Mucosa of descending colon (tissue), 3 donors: ENCODE data around the gene TCHP. TPM values are rescaled to one million over a fixed set of nuclear protein-coding genes. Genes with fewer than 3 reads are reported as not detected.

Experiments
- ATAC-seq: fragments of 200-7000 bp; cut with Tn5 transposase; one replicate; pipeline ENCODE4 v1.9.1; 2020; ENCODE audit warnings: mild to moderate bottlenecking, moderate library complexity
- DNase-seq, 3 donors: peaks; one replicate each; pipeline ENCODE4 v3.0.0-alpha.2; 2020
- H3K36me3 ChIP-seq: fragments of 200-600 bp; one replicate; pipeline ENCODE4 v1.8.0; 2021; ENCODE audit warnings: low read depth, mild to moderate bottlenecking
- H3K4me1 ChIP-seq: fragments of 200-600 bp; one replicate; pipeline ENCODE4 v1.8.0; 2021; ENCODE audit warnings: low read depth, mild to moderate bottlenecking
- H3K4me3 ChIP-seq: fragments of 200-600 bp; one replicate; pipeline ENCODE4 v1.8.0; 2021; ENCODE audit warnings: mild to moderate bottlenecking
- H3K9me3 ChIP-seq: fragments of 200-600 bp; one replicate; pipeline ENCODE4 v1.8.0; 2021; ENCODE audit warnings: mild to moderate bottlenecking
- intact Hi-C, 2 donors: fragments of 100-400 bp; cut with DNase I in 1 of 2; cut with micrococcal nuclease in 1 of 2; formaldehyde crosslinking; loops; one replicate each; pipeline versions ENCODE4 v1.11.0 to v1.11.1; 2022; cut with DNase I, micrococcal nuclease
- total RNA-seq, 3 donors: library from RNA; stranded (reverse); fragmentation: NEBNext Ultra II Directional in 2 of 3; extraction: Animal tissue kit (Norgen Biotek cat#: 25700) in 2 of 3; gene quantifications; one replicate each; pipeline versions ENCODE4 v1.2.1 to v1.2.4, GENCODE V29; 2021 to 2023
- TF ChIP-seq, protein P1 (sequence below): fragments of 200-600 bp; IDR thresholded peaks from one replicate; pipeline ENCODE4 v1.8.0; 2022; ENCODE audit warnings: antibody characterized with exemption, mild to moderate bottlenecking
- donor health status: DM: no; HTN: no; CAD: no; lungs with moderate emphysema.
- donor health status: DM: no; HTN: no; CAD: no.
- donor health status: DM: no; HTN: yes; CAD: no.

Gene TCHP
- total RNA-seq, 3 donors from 2014 or later = 24.7 to 27.8 (median 24.9) TPM

DNA sequence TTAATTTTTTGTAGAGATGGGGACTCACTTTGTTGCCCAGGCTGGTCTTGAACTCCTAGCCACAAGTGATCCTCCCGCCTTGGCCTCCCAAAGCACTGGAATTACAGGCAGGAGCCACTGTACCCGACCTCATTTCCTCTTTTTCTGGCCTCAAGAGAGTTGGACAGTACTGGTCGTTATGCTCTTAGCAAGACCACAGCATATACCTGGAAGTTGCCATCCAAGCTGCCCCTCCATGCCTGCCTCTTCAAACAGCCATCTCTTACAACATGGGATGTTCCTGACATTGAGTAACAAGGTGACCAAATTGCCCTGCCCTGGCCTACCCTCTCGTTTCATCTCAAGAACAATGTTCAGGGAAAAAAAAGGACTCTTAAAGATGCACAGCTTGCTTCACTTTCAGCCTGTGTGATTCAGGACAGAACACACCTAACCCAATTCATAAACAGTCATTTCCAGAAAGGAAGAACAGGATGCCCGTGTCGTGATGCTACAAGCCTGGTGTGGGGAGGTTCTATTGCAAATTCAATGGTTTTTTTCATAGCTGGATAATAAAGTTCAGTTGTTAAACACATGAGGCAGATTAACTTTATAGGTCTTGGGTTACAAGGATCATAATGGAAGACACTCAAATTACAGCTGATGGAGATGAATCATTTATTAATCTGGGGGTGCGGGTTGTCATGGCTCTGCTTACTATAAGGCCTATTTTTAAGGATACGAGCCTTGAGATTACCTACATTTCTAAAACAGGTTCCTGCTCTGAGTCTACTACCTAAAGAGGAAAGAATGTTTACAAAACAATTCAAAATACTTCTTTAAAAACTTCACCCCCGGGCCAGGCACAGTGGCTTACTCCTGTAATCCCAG lies 31.7 kb upstream of the TCHP start:
- intact Hi-C loops = no loop called here
- no peaks in the 10 kb centered on the region for H3K9me3 ChIP-seq
- TF ChIP-seq, protein P1, sequence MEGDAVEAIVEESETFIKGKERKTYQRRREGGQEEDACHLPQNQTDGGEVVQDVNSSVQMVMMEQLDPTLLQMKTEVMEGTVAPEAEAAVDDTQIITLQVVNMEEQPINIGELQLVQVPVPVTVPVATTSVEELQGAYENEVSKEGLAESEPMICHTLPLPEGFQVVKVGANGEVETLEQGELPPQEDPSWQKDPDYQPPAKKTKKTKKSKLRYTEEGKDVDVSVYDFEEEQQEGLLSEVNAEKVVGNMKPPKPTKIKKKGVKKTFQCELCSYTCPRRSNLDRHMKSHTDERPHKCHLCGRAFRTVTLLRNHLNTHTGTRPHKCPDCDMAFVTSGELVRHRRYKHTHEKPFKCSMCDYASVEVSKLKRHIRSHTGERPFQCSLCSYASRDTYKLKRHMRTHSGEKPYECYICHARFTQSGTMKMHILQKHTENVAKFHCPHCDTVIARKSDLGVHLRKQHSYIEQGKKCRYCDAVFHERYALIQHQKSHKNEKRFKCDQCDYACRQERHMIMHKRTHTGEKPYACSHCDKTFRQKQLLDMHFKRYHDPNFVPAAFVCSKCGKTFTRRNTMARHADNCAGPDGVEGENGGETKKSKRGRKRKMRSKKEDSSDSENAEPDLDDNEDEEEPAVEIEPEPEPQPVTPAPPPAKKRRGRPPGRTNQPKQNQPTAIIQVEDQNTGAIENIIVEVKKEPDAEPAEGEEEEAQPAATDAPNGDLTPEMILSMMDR = no peak
- H3K4me1 ChIP-seq = peaks cover 56% of the 10 kb centered on the region
- ATAC-seq = peak; percentile 61
- no peak for DNase-seq
- no peak overlapping the region for H3K4me3 ChIP-seq
- no peaks in the 10 kb centered on the region for H3K36me3 ChIP-seq

DNA sequence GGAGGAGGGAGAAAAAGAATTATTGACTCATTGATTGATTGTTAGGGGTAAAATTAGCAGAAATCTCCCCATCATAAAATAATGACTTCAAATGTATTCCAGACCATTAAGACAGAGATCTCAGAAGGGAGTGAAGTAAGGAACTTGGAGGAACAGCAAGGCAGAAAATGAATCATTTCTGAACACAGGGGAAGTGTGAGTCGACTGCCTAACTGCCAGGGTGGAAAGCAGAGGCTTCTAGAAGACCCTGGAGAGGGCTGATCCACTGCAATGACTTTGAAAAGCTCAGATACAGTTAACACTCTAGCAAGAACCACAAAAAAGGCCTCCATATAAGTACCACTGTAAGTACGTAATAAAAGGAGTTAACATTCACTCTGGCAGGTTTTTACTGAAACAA lies 29.4 kb upstream of the TCHP start:
- peaks cover 44% of the 10 kb centered on the region for H3K4me1 ChIP-seq
- TF ChIP-seq, protein P1 = no peak
- no peaks in the 10 kb centered on the region for H3K9me3 ChIP-seq
- intact Hi-C loops = no loop called here
- H3K4me3 ChIP-seq = no peak overlapping the region
- DNase-seq (no peak), ATAC-seq (no peak)
- H3K36me3 ChIP-seq = no peaks in the 10 kb centered on the region

DNA sequence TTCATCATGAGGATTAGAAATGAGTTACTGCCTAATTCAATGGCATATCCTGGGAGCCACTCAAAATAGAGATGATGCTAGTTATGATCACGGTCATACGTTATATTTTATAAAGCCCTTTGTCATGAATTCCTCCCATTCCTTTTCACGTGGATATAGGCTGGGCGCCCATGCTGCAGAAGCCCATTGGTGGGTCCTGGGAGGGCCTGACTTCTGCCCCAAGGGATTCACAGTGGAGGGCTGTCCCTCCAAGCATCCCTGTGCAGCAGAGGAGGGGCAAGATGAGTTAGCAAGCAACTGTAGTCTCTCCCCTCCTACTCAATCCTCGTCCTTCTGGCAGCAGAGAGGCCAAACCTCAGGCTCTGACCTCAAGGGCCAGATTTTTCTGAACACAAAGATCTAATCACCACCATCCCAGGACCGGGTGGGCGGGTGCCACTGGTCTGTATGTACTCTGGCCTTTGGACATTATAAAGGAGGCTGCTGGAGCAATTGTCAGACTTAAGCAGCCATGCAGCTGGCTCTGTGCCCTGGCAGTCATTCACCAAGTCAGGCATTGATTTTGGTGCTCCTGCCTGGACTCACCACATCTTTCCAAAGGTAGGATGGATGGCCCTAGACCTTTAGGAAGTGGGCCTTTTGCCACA lies 28.3 kb upstream of the TCHP start:
- Histone ChIP-seq H3K9me3 (no peaks in the 10 kb centered on the region), H3K36me3 (no peaks in the 10 kb centered on the region), H3K4me3 (no peak overlapping the region), H3K4me1 (peaks cover 44% of the 10 kb centered on the region)
- TF ChIP-seq, protein P1 = no peak
- peak; percentile 78 for ATAC-seq
- DNase-seq = peak; percentile 84 to 93 (median 85)
- intact Hi-C loops = no loop called here

DNA sequence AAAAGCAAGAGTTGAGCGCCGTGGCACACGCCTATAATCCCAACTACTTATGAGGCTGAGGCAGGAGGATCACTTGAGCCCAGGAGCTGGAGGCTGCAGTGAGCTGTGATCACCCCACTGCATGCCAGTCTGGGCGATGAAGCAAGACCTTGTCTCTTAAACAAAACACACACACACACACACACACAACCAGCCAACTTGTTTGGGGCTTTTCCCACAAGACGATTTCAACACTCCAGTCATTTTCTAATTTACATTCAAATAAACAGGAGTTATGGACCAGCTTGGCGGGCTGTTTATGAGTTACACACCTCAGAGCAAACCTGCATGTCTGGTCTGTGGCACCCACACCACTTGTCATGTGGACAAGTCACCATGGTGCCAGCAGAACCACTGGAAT lies 26.4 kb upstream of the TCHP start:
- peaks cover 43% of the 10 kb centered on the region for H3K4me1 ChIP-seq
- peak; percentile 7 for ATAC-seq
- DNase-seq = peak in 1 of 3 donors; percentile 43
- TF ChIP-seq, protein P1 = no peak
- H3K4me3 ChIP-seq = no peak overlapping the region
- no peaks in the 10 kb centered on the region for H3K9me3 ChIP-seq
- intact Hi-C loops = no loop called here
- H3K36me3 ChIP-seq = no peaks in the 10 kb centered on the region

DNA sequence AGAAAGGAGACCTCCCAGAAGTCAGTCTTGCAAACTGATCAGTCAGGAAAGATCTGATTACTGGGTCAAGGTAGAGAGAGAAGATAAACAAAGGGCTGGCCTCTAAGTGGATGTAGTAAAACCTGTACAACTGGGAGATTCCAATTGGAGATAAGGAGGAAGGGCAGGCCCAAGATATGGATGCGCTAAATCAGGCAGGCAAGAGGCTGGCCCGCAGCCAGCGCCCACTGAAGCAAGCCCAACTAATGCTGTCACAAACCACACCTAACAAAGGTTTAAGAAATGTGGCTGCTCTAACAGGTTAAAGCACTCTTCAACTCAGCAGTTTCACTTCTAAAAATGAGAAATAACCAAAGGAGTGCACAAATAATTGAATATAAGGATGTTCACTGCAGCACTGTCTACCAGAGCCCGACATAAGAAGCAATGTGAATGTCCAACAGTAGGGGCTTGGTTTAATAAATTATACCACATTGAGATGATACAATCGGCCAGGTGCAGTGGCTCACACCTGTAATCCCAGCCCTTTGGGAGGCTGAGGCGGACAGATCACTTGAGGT lies 24.4 kb upstream of the TCHP start:
- peak; percentile 65 for ATAC-seq
- no peaks in the 10 kb centered on the region for H3K36me3 ChIP-seq
- TF ChIP-seq, protein P1 = no peak

More for the DNA sequence above, 24.4 kb upstream of the TCHP start:
- Histone ChIP-seq H3K4me1 (peaks cover 45% of the 10 kb centered on the region), H3K9me3 (no peaks in the 10 kb centered on the region), H3K4me3 (no peak overlapping the region)
- intact Hi-C loops = no loop called here
- DNase-seq = peak; percentile 86 to 87 (median 87)
